Effector memory CD4-positive, alpha-beta T cell (primary cell): ENCODE data around the gene BRDT.

Source experiments
- DNase-seq, 3 donors: peaks; one replicate each; pipeline ENCODE4 v3.0.0-alpha.2; 2020
- H3K27ac ChIP-seq: 2 replicates; pipeline ENCODE4 v1.7.0; 2013; ENCODE audit warnings: mild to moderate bottlenecking, low read length, moderate library complexity; ENCODE audit not compliant: insufficient read depth, poor library complexity, severe bottlenecking
- H3K27me3 ChIP-seq: replicated peaks from 2 replicates; pipeline ENCODE4 v1.7.0; 2013; ENCODE audit warnings: mild to moderate bottlenecking, low read length; ENCODE audit not compliant: insufficient read depth, control insufficient read depth, poor library complexity, severe bottlenecking
- H3K36me3 ChIP-seq: 2 replicates; pipeline ENCODE4 v1.7.0; 2013; ENCODE audit warnings: mild to moderate bottlenecking, low read length, moderate library complexity; ENCODE audit not compliant: control insufficient read depth, insufficient read depth
- H3K4me1 ChIP-seq: 2 replicates; pipeline ENCODE4 v1.7.0; 2013; ENCODE audit warnings: low read length, mild to moderate bottlenecking; ENCODE audit not compliant: control insufficient read depth, insufficient read depth, poor library complexity, severe bottlenecking
- H3K4me3 ChIP-seq: 2 replicates; pipeline ENCODE4 v1.7.0; 2013; ENCODE audit warnings: low read length, low read depth, mild to moderate bottlenecking; ENCODE audit not compliant: insufficient read depth, poor library complexity, severe bottlenecking
- H3K9me3 ChIP-seq: 2 replicates; pipeline ENCODE4 v1.7.0; 2013; ENCODE audit warnings: mild to moderate bottlenecking, low read length, moderate library complexity; ENCODE audit not compliant: control insufficient read depth
- total RNA-seq, 3 donors: gene quantifications; one replicate each; lab custom pipeline; 2026; lab: John Stamatoyannopoulos, UW

Gene BRDT
- 0 to 0.26 (median 0.19) reads per million in 3 donors for total RNA-seq

DNA sequence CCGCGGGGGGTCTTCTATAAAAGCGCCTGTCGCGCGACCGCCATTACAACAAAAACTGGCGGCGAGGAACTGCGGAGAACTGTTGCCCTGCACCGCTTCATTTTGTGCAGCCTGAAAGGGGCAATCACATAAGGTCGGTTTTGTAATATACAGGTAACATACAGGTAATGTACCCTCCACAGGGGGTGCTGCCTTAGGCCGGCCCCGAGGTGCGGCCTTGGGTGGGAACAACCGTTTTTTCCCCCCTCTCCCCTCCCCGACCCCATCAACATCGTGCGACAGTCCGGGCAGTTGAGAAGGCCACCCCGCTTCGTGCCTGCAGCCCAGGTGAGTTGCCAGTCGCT, at the start of gene BRDT:
Gene BRDT, plus strand, starts transcription at position 46 of the 344 bp plus-strand sequence. CDS start 13,354 bp downstream, outside the sequence.
- H3K27ac ChIP-seq, result peak within 1 kb of the TSS; percentile 63
- H3K4me1 ChIP-seq, result peaks cover 6% of the 10 kb centered on the region
- H3K27me3 ChIP-seq, result no peaks in the 10 kb centered on the region
- no peak for DNase-seq
- no peaks in the 10 kb centered on the region for H3K36me3 ChIP-seq
- H3K9me3 ChIP-seq, result no peaks in the 10 kb centered on the region
- peak within 1 kb of the TSS; percentile 17 for H3K4me3 ChIP-seq

DNA sequence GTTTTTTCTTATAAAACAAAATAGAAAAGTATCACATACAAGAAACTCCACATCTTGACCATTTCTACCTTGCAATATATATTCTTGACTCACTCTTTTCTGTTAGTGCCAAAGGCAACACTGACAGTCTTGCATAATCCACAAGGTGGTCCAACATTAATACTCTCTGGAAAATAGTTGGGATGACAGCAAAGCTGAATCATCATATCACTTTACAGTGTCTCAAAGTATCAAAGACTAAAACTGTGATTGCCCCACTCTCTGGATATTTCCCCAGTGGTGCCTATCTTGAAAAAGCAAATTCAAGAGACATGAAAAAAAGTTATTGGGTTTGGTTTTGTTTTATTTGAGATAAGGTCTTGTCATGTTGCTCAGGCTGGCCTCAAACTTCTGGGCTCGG, 48.6 kb upstream of the BRDT start:
- DNase-seq, result no peak
- no peaks in the 10 kb centered on the region for H3K9me3 ChIP-seq
- H3K36me3 ChIP-seq, result no peaks in the 10 kb centered on the region
- no peaks in the 10 kb centered on the region for H3K27me3 ChIP-seq
- H3K27ac ChIP-seq, result no peak overlapping the region
- no peak overlapping the region for H3K4me3 ChIP-seq
- no peaks in the 10 kb centered on the region for H3K4me1 ChIP-seq

DNA sequence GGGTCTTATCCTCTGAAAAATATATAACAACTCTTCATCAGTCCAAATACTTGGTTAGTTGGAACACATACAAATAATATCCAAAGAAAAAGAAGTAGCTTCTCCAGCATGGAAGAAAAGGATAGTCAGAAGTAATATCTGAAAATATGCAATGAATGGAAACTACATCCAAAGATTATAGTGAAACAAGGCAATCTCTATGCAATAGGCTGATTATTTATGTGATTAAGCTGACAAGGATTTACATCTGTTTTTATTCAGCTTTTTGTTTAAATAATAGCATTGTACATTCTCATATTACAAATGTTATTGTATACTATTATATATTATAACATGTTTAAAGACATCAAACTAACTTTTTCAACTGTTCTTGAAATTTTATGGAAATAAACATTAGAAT, 48.0 kb upstream of the BRDT start:
- Histone ChIP-seq H3K9me3 (no peaks in the 10 kb centered on the region), H3K27me3 (no peaks in the 10 kb centered on the region), H3K36me3 (no peaks in the 10 kb centered on the region), H3K27ac (no peak overlapping the region), H3K4me1 (no peaks in the 10 kb centered on the region), H3K4me3 (no peak overlapping the region)
- no peak for DNase-seq

DNA sequence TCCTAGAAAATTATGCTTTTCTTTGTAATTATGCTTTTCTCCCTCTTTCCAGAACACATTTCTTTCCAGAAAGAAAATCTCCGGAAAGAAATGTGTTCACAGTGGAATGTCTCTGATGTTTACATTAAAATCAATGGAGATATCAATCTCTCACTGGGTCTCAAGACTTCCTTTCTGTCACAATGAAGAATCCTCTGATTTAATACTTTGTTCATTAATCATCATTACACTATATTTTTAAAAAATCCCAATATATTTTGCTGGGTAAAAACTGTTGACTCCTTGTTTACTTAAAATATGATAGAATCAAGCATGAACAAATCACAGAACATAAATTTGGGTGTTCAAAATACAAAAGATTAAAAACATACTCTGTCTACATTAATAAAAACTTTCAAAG, 36.9 kb upstream of the BRDT start:
- Histone ChIP-seq H3K4me1 (no peaks in the 10 kb centered on the region), H3K4me3 (no peak overlapping the region), H3K36me3 (no peaks in the 10 kb centered on the region), H3K27me3 (no peaks in the 10 kb centered on the region), H3K27ac (no peak overlapping the region), H3K9me3 (no peaks in the 10 kb centered on the region)
- DNase-seq, result no peak

DNA sequence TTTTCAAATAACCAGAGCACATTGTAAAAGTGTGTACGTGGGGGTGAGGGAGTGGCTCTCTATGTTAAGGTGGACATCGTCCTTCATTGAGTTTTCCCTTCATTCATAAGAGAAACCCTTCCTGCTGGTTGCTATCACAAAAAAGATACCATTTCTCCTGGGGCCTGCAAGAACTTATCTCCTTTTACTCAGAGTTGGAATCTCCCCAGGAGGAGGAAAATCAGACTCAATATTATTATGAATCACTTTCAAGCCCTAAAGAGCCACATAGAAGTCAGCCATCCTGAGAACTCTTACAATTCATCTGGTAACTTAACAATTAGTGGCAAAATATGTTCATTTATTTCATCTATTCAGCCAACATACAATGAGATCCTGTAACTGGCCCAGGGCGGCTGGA, 36.2 kb upstream of the BRDT start:
- no peaks in the 10 kb centered on the region for H3K4me1 ChIP-seq
- H3K36me3 ChIP-seq, result no peaks in the 10 kb centered on the region
- no peak overlapping the region for H3K27ac ChIP-seq
- no peaks in the 10 kb centered on the region for H3K9me3 ChIP-seq
- no peak for DNase-seq
- no peaks in the 10 kb centered on the region for H3K27me3 ChIP-seq
- H3K4me3 ChIP-seq, result no peak overlapping the region

DNA sequence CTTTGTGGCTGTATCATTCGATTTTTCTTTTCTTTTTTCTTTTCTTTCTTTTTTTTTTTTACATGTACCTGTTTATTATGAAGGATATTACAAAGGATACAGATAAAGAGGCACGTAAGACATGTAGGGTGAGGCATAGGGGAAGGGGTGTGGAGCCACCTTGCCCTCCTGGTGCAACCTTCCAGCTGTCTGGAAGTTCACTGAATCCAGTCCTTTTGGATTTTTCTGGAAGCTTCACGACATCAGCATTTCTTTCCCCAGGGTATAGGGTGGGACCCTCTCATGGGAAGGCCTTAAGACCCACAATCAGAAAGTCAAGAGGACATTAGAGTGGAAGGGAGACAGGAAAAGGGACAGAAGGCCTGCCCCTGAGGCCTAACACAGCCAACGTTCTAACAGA, 33.2 kb upstream of the BRDT start:
- no peaks in the 10 kb centered on the region for H3K4me1 ChIP-seq
- no peak for DNase-seq

DNA sequence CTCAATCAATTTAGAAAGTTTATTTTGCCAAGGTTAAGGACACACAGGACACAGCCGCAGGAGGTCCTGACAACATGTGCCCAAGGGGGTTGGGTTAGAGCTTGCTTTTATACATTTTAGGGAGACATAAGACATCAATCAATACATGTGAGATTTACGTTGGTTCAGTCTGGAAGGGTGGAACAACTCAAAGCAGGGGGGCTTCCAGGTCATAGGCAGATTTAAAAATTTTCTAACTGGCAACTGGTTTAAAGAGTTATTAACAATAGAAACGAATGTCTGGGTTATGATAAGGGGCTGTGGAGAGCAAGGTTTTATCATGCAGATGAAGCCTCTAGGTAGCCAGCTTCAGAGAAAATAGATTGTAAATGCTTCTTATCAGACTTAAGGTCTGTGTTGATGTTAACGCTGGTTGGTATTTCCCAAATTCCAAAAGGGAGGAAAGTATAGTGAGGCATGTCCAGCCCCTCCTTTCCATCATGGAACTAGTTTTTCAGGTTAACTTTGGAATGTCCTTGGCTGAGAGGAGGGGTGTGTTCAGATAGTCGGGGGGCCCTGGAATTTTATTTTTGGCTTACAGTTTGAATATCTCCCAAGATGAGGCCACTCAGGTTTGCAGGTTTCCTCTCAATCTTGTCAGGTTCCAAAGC, 32.3 kb upstream of the BRDT start:
- no peaks in the 10 kb centered on the region for H3K4me1 ChIP-seq
- H3K36me3 ChIP-seq, result no peaks in the 10 kb centered on the region
- H3K4me3 ChIP-seq, result no peak overlapping the region
- no peak for DNase-seq
- no peaks in the 10 kb centered on the region for H3K9me3 ChIP-seq
- no peak overlapping the region for H3K27ac ChIP-seq
- H3K27me3 ChIP-seq, result no peaks in the 10 kb centered on the region

More for the DNA sequence above, 33.2 kb upstream of the BRDT start:
- Histone ChIP-seq H3K4me3 (no peak overlapping the region), H3K27me3 (no peaks in the 10 kb centered on the region), H3K36me3 (no peaks in the 10 kb centered on the region), H3K27ac (no peak overlapping the region), H3K9me3 (no peaks in the 10 kb centered on the region)

DNA sequence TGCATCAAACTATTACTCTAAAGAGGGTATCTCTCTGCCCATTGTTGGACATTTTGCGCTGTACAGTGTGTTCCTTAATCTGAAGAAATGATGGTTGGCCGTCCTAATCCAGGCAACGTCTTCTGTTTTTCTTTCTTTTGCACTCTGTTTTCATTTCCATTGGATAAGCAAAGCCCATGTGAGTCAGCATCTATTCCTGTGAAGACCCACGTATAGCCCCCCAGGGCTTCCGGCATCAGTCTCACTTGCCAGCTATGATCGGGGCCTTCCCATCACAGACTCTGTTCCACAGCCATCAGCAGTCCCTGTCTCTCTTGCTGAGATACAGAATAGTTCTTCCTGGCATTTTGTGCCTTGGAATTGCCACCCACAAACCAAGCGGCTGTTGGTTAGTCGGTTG, 29.2 kb upstream of the BRDT start:
- no peak overlapping the region for H3K4me3 ChIP-seq
- H3K36me3 ChIP-seq, result no peaks in the 10 kb centered on the region
- no peak overlapping the region for H3K27ac ChIP-seq
- DNase-seq, result no peak
- no peaks in the 10 kb centered on the region for H3K9me3 ChIP-seq
- no peaks in the 10 kb centered on the region for H3K4me1 ChIP-seq
- no peaks in the 10 kb centered on the region for H3K27me3 ChIP-seq

DNA sequence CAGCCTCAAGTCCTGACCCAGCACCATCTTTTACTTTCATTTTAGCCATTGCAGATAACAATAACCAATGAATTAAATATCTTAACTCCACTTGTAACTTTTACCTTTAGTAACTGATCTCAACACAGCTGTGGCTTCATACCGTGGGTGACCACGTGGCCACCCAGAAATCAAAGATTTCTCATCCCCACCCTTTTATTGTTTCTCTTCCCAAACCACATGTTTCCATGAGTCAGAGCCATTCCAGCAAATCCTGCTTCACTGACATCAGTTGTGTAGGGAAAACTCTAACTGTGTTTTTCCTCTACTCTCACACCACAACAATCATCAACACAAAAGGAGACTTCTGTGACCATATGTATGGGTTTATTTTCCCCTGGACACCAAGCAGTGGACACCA, 25.1 kb upstream of the BRDT start:
- Histone ChIP-seq H3K9me3 (no peaks in the 10 kb centered on the region), H3K27me3 (no peaks in the 10 kb centered on the region), H3K36me3 (no peaks in the 10 kb centered on the region), H3K4me1 (no peaks in the 10 kb centered on the region), H3K27ac (no peak overlapping the region), H3K4me3 (no peak overlapping the region)
- no peak for DNase-seq

DNA sequence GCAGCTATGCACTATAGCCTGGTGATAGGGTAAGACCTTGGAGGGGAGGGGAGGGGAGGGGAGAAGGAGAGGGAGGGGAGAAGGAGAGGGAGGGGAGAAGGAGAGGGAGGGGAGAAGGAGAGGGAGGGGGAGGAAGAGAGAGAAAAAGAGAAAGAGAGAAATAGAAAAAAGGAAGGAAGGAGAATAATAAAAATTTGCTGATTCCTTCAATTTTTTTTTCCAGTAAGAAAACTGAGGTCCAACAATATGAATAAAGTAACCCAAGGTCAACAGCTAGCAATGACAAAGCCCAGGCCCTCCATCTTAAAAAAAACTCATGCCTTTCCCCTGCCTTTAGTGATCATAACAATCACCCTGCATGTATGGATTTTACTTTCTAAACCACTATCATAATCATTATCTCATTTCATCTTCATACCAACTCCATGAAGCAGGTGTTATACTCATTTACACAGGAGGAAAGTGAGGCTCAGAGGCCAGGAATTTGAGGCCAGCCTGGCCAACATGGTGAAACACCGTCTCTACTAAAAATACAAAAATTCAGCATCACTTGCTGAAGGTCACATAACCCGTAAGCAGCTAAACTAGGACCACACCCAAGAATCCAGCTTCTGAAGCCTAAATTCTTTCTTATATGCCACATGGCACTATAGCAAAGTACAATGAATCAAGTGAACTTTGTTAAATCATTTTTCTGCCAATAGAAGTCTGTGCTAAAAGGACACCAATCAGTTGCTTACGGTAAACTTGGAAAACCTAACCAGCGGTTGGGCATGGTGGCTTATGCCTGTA, 23.4 kb upstream of the BRDT start:
- H3K9me3 ChIP-seq, result no peaks in the 10 kb centered on the region
- H3K27me3 ChIP-seq, result no peaks in the 10 kb centered on the region
- no peak for DNase-seq
- no peaks in the 10 kb centered on the region for H3K36me3 ChIP-seq
- H3K4me3 ChIP-seq, result no peak overlapping the region
- H3K27ac ChIP-seq, result no peak overlapping the region
- no peaks in the 10 kb centered on the region for H3K4me1 ChIP-seq
